GM12875 (cell line): ENCODE data around the gene FGGY.
"Not testable (repeated sequence)": the region's sequence is repeated elsewhere in the genome, so short reads cannot be mapped to it uniquely, and the experiment has no call there.

ENCODE experiments used
- H3K4me3 ChIP-seq: one replicate; pipeline ENCODE4 v1.5.1; 2011; ENCODE audit warnings: low read depth, low read length, control low read depth
- CTCF ChIP-seq: IDR thresholded peaks from 2 replicates; pipeline ENCODE4 v1.5.1; 2011; ENCODE audit warnings: low read depth, mild to moderate bottlenecking, control low read depth, inconsistent platforms, low read length, moderate library complexity, borderline replicate concordance; ENCODE audit not compliant: insufficient read depth

FGGY gene

GRCh38 chr1:59349101-59349500 lies 52.2 kb downstream of the FGGY start:
- TF ChIP-seq CTCF: no peak
- no peak overlapping the region for H3K4me3 ChIP-seq

GRCh38 chr1:59350521-59350920 lies 53.6 kb downstream of the FGGY start:
- H3K4me3 ChIP-seq: no peak overlapping the region
- no peak for TF ChIP-seq CTCF

- H3K4me3 ChIP-seq: no peak overlapping the region
Observed at GRCh38 chr1:59352065-59352464, 55.2 kb downstream of the FGGY start.

GRCh38 chr1:59353453-59353852 lies 56.6 kb downstream of the FGGY start:
- no peak overlapping the region for H3K4me3 ChIP-seq
- no peak for TF ChIP-seq CTCF

More at GRCh38 chr1:59352065-59352464, 55.2 kb downstream of the FGGY start:
- TF ChIP-seq CTCF: no peak

GRCh38 chr1:59354239-59354638 lies 57.3 kb downstream of the FGGY start:
- H3K4me3 ChIP-seq: not testable (repeated sequence)

- no peak for TF ChIP-seq CTCF
Observed at GRCh38 chr1:59354709-59355337, 57.9 kb downstream of the FGGY start.

GRCh38 chr1:59355361-59355760 lies 58.5 kb downstream of the FGGY start:
- no peak overlapping the region for H3K4me3 ChIP-seq
- TF ChIP-seq CTCF: no peak

More at GRCh38 chr1:59354709-59355337, 57.9 kb downstream of the FGGY start:
- H3K4me3 ChIP-seq: no peak overlapping the region
